HG03342 (cell line): ENCODE data around the gene CZIB.

Experiments
- ATAC-seq: cut with Tn5 transposase; IDR thresholded peaks from one replicate; pipeline ENCODE4 v1.9.1; 2021; ENCODE audit warnings: mild to moderate bottlenecking, moderate library complexity; ENCODE audit not compliant: unreplicated experiment

The CZIB gene

DNA sequence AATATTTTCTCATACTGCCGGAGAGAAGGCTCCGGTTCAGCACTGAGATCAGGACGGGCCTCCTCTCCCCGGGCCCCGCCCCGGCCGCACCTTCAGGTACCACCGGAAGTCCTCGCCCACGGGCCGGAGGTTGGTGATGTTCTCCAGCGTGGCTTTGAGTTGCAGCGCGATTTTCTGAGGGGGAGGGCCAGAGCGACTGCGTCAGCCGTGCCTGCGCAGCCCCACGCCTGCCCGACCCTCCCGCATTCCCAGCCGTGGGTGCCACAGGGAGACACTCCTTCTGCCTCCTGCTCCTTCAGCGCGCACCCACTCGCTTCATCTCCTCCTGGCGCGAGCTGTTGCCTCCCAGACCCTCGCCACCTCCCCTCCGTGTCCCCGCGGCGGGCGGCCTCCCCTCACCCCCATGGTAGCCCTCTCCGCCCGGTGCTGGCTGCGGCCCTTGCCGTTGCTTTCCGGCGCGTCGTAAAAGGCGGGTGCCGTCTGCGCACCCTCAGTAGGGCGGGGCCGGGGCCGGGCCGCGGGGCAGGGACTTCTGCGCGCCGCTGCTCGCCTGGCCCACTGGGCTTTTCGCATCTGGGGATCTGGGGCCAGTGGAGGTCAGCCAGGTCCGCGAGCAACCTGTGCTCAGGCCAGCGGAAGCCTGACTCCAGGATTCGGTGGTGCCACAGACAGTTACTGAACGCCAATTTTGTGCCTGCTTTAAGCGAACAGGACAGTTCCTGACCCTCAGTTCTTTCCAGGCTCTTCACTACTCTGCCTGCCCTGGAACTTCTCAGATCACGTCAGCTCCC, at the start of gene CZIB:
Gene CZIB, minus strand, starts transcription at position 464 of the 791 bp plus-strand sequence. Its CDS starts 59 bp downstream, at position 405.
- ATAC-seq, result peak; percentile 91

GRCh38 chr1:53270107-53270506, 49.7 kb upstream of the CZIB start:
- no peak for ATAC-seq

DNA sequence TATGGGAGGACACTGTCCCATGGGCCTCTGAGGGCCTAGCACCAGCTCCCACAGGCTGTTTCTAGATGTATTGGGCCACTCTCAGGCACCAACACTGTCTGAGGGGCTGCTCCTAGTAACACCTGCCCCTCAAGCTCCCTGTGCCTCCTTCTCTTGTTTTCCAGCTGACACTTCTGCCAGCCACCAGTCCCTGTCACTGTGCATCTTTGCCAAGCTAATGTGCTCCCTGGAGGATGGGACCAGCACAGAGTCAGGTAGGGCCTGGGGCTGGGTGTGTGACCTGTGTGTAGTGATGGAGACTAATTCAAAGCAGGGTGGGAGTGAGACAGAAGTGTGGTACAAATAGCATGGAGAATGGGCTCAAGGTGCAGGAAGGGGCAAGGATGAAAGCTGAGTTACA, 47.3 kb upstream of the CZIB start:
- no peak for ATAC-seq

- ATAC-seq, result no peak
Observed at GRCh38 chr1:53266038-53266437, 45.6 kb upstream of the CZIB start.

- ATAC-seq, result no peak
Observed at GRCh38 chr1:53265581-53265980, 45.1 kb upstream of the CZIB start.

- ATAC-seq, result no peak
Observed at GRCh38 chr1:53264048-53264447, 43.6 kb upstream of the CZIB start.

DNA sequence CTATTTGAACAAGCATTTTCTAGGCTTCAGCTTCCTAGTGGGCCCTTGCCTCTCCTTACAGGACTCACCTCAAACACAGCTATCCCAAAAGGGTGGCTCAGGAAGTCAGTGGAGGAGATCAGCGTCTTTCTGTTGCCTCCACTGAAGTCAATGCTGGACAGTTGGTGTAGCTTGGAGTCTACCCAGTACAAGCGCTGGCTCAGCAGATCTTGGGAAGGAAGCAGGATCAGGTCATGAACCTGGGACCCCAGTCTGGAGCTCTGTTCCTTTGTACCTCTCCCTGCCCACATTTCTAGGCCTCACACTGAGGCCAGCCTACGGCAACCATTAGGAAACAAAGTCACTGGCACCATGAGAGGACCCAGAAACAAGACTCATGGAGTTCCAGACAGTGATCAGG, 41.6 kb upstream of the CZIB start:
- no peak for ATAC-seq

DNA sequence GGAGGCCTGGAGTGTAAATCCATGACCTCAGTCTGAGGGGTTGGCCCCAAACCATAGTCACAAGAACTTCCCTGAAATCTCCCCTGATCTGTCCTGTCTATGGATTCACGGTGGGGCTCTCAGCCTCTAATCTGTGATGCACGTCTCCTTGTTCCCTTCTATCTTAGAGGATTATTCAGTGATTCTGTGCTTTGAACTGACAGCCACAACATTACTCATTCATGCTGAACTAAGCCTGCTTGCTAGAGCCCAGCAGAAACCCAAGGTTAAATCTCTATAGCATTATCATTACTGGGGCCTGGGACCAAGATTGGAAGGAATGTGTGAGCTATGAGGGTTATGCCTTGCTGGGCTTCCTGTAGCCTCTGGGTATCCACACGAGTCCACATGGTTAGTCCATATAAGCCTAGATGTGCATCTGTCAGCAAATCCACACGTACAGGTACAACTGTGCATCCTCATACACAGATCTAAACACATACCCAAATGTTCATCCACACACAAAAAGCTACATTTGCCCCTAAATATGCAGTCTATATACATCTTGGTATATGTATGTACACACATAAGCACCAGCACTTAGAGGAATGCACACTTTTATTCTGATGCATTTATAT, 40.3 kb upstream of the CZIB start:
- ATAC-seq, result no peak

DNA sequence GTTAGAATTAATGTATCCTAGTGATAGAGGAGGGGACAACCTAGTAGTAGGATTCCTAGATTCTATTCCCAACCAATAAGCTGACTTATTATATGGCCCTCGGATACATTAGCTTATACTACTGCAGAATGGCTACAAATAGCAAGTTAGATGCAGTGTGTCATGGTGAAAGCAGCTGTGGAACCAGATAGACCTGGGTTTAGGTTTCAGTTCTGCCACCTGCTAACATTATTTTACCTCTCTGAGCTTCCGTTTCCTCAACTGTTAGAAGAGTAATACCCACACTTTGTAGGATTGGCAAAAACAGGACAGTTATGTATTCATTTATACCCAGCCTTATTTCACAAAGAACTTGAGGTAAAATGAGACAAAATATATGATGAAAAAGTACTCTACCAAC, 39.5 kb upstream of the CZIB start:
- ATAC-seq, result no peak

DNA sequence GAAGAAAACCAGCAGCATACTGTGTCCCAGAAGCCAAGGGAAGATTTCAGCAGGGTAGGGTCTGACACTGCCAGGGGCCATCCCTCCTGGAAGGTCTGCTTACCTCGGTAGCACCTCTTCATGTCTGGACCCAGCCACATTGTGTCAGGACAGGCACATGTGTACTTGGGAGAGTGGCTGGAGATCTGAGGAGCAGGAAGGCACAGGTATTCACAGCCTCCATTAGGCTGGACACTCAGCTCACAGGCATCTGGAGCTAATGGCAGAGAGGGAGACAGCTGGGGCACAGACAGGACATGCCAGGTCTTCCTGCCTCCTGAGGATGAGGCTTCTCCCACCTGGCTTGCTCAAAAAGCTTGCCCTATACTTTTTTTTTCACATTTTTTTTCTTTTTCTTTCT, 37.8 kb upstream of the CZIB start:
- ATAC-seq, result no peak

GRCh38 chr1:53257454-53258081, 37.1 kb upstream of the CZIB start:
- no peak for ATAC-seq

- no peak for ATAC-seq
Observed at GRCh38 chr1:53256511-53257453, 36.3 kb upstream of the CZIB start.

GRCh38 chr1:53255031-53255430, 34.6 kb upstream of the CZIB start:
- ATAC-seq, result no peak

- no peak for ATAC-seq
Observed at GRCh38 chr1:53254011-53254640, 33.7 kb upstream of the CZIB start.

- ATAC-seq, result no peak
Observed at GRCh38 chr1:53250325-53250724, 29.9 kb upstream of the CZIB start.

DNA sequence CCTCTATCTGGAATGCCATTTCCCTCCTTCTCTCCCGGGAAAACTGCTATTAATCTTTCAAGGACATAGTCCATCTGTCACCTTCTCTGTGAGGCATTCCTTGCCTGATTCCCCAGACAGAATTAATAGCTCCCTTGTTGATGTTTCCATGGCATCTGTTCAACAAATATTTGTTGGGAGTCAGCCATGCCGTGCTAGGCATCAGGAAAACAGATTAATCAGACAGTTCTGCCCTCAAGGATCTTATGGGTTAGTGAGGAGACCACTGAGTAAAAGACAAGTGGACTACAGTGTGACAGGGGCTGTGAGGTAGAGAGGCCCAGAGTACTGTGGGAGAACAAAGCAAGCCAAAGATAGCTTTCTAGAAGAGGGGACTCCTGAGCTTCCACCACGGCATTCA, 29.3 kb upstream of the CZIB start:
- no peak for ATAC-seq

DNA sequence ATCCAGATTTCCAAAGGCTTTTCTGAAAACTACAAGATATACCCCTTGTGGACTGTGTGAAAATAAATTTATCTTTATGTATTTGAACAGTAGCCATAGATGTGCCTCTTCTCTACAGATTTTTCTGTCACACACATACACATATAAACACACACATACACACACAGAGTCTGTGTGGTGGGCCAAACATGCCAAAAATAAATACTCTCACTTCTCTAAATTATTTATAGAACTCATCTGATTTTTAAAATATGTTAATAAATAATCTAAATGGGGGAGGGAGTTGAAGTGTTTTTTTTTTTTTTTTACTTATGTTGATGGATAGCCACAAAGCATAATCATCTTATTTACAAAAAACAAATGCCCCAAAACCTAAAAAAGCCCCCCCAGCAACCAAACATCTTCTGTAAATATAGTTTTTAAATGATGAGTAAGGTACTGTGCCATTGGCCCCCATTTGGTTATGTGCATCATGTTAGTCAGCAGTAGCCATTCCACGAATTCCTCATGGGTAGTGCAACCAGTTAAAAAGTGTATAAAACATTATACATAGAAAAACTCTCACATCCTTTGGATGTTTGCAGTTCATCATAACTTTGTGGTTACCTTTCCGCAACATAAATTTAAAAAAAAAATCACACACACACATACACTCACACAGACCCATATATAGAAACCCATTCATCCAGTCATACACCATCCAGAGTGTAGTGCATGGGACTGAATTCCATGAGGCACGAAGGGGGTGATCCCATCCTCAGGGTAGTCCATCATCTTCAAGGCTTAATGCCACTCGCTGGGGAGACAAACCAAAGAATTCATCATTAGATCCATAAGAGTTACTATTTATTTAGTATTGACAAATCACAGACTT, 26.1 kb upstream of the CZIB start:
- ATAC-seq, result peak; percentile 56

- no peak for ATAC-seq
Observed at GRCh38 chr1:53244141-53244540, 23.7 kb upstream of the CZIB start.

DNA sequence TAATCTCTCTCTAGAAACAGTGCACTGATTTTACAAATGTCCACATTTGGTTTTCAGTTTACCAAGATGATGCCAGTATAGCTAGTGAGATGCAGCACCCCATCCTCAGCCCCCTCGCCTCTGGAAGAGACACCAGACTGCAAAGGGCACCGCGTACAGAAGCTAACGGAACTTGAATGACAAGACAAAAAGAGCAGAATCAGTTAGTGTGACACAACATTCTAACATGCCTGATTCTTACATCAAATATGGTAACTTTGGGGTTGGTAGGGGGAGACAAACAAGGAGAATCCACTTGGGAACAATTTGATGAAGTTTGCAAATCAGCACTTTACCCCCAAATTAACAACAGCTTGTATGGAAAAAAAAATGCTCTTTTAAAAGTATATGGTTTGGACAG, 21.9 kb upstream of the CZIB start:
- no peak for ATAC-seq

DNA sequence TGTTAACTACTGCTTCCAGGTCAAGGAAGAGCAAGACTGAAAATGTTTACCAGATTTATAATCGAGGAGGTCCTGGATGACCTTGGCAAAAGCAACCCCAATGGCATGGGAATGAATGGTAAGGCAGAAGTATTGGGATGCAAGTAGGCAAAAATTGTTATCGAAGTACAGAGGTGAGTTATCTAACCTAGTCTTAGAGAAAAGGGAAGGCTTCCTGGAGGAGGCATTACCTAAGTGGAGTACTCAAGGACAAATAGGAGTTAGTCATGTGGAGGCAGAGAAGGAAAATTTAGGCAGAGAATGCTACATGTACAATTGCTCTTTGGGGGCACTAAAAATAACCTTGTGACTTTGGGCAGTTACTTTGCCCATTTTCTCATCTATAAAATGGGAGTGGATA, 21.4 kb upstream of the CZIB start:
- ATAC-seq, result no peak
